Transverse colon (tissue), 3 donors: Measurements from ENCODE around the gene KMT2C.
"Not testable (repeated sequence)": the region's sequence is repeated elsewhere in the genome, so short reads cannot be mapped to it uniquely, and the experiment has no call there.

Experiments
- EP300 ChIP-seq: sonication (generic); formaldehyde crosslinking; IDR thresholded peaks from one replicate; pipeline ENCODE4 v1.6.1; 2017; ENCODE audit warnings: antibody characterized with exemption, low read depth
- TF ChIP-seq, protein P1 (sequence below), 5 experiments: fragments of 200-600 bp in 3 of 5; fragments of 450-650 bp in 2 of 5; sonication (generic) in 3 of 5; IDR thresholded peaks; 1 replicate in 2 of 5; 2 replicates in 3 of 5; pipeline ENCODE4 v1.5.1; 2016 to 2017; ENCODE audit warnings: antibody characterized with exemption in 5 of 5, inconsistent platforms in 3 of 5, mild to moderate bottlenecking in 2 of 5, moderate library complexity in 1 of 5

DNA sequence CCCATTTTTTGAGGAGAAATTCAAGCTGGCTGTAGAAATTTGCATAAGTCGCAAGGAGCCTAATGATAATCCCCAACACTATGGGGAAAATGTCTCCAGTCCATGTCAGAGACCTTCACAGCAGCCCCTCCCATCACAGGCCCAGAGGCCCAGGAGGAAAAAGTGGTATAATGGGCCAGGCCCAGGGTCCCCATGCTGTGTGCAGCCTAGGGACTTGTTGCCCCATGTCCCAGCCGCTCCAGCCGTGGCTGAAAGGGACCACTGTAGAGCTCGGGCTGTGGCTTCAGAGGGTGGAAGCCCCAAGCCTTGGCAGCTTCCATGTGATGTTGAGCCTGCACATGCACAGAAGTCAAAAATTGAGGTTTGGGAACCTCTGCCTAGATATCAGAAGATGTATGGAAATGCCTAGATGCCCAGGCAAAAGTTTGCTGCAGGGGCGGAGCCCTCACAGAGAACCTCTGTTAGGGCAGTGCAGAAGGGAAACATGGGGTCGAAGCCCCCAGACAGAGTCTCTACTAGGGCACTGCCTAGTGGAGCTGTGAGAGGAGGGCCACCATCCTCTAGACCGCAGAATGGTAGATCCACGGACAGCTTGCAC lies 35.3 kb upstream of the KMT2C start:
- TF ChIP-seq EP300 = not testable (repeated sequence)
- TF ChIP-seq, protein P1, sequence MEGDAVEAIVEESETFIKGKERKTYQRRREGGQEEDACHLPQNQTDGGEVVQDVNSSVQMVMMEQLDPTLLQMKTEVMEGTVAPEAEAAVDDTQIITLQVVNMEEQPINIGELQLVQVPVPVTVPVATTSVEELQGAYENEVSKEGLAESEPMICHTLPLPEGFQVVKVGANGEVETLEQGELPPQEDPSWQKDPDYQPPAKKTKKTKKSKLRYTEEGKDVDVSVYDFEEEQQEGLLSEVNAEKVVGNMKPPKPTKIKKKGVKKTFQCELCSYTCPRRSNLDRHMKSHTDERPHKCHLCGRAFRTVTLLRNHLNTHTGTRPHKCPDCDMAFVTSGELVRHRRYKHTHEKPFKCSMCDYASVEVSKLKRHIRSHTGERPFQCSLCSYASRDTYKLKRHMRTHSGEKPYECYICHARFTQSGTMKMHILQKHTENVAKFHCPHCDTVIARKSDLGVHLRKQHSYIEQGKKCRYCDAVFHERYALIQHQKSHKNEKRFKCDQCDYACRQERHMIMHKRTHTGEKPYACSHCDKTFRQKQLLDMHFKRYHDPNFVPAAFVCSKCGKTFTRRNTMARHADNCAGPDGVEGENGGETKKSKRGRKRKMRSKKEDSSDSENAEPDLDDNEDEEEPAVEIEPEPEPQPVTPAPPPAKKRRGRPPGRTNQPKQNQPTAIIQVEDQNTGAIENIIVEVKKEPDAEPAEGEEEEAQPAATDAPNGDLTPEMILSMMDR (IDR thresholded peaks at IDR 0.05) = not testable (repeated sequence)
